Activated CD4-positive, alpha-beta T cell treated with anti-CD3 and anti-CD28 coated beads, Interleukin-2, amount 10 ng/mL, durations not matched to agents 24 days and 14 days (primary cell): Measurements from ENCODE around the gene USP21. TPM values are rescaled to one million over a fixed set of nuclear protein-coding genes. Genes with fewer than 3 reads are reported as not detected.

Experiments
- DNase-seq: peaks from one replicate; pipeline ENCODE4 v3.0.0; 2022
- H3K27ac Mint-ChIP-seq: one replicate; pipeline ENCODE4 v1.8.0; 2022; ENCODE audit warnings: mild to moderate bottlenecking, mixed read lengths
- H3K27me3 Mint-ChIP-seq: one replicate; pipeline ENCODE4 v1.8.0; 2022; ENCODE audit warnings: mixed read lengths
- H3K36me3 Mint-ChIP-seq: one replicate; pipeline ENCODE4 v1.8.0; 2022; ENCODE audit warnings: low read depth, mild to moderate bottlenecking, mixed read lengths
- H3K4me1 Mint-ChIP-seq: one replicate; pipeline ENCODE4 v1.8.0; 2021; ENCODE audit warnings: mixed read lengths
- H3K4me3 Mint-ChIP-seq: one replicate; pipeline ENCODE4 v1.8.0; 2022; ENCODE audit warnings: mild to moderate bottlenecking, moderate library complexity, mixed read lengths
- H3K9me3 Mint-ChIP-seq: one replicate; pipeline ENCODE4 v1.8.0; 2021; ENCODE audit warnings: mixed read lengths
- intact Hi-C: fragments of 100-400 bp; cut with micrococcal nuclease; formaldehyde crosslinking; loops from one replicate; pipeline ENCODE4 v1.15.1; 2023
- total RNA-seq: library from RNA; stranded (reverse); gene quantifications from 2 replicates; pipeline ENCODE4 v1.2.3, GENCODE V29; 2022

USP21 gene
- total RNA-seq, 1 donor from 2014 or later, result 32.7 TPM

DNA sequence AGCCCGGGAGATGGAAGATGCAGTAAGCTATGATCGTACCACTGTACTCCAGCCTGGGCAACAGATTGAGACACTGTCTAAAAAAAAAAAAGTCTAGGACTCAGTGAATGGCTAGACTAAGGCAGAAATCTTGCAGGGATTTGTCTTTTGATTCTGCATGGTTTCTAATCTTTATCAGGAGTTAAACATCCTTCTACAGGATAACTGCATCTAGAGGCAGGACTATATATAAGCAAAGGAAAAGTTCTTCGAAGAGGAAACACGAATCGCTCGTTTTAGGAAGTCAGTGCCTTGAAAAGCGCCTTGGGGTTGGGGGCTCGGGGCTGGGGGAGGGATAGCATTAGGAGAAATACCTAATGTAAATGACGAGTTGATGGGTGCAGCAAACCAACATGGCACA is 6.1 kb upstream of the USP21 start:
- no peak for DNase-seq
- Mint-ChIP-seq H3K36me3 (peaks cover 15% of the 10 kb centered on the region), H3K27me3 (no peaks in the 10 kb centered on the region), H3K9me3 (no peaks in the 10 kb centered on the region), H3K27ac (peak overlapping the region; percentile 100), H3K4me1 (peaks cover 16% of the 10 kb centered on the region), H3K4me3 (peak overlapping the region; percentile 97)
- intact Hi-C loops, result loop anchor here (1.0 to 5.0 kb wide), 4 partner anchors 13 to 85 kb away; partner anchors contain the start of genes DEDD, NIT1, PFDN2 and PPOX

DNA sequence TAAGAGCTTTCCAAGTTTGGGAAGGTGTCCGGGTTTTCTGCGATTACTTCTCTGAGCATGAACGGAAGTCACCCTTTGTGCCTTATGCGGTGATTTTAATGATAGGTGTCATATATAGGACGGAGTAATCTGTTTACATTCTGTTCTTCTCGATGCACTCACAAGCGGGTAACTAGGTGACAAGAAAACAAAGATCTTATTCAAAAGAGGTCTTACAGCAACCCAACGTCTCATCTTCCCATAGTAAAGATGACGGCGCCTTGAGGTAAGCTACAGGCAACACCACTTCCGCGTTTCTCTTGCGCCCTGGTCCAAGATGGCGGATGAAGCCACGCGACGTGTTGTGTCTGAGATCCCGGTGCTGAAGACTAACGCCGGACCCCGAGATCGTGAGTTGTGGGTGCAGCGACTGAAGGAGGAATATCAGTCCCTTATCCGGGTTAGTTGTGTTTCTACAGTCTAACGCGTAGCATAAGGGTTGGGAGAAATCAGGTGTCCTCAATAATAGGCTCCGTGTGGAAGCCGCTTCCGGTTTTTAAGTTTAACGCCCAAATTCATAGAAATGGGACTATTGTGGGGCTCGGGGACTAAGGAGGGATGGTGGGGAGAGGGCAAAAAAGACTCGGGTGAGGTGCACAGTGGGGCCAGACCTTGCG is 5.5 kb upstream of the USP21 start, which contains the start of gene UFC1:
UFC1 (plus strand) TSS at position 297 of the 656 bp plus-strand sequence; CDS start at position 317, 20 bp downstream.
- H3K27ac Mint-ChIP-seq, result peak within 1 kb of the TSS; percentile 100
- no peaks in the 10 kb centered on the region for H3K9me3 Mint-ChIP-seq
- peaks cover 22% of the 10 kb centered on the region for H3K4me1 Mint-ChIP-seq
- H3K27me3 Mint-ChIP-seq, result no peaks in the 10 kb centered on the region
- intact Hi-C loops, result loop anchor here (1.0 to 5.0 kb wide), 4 partner anchors 12 to 86 kb away; partner anchors contain the start of genes DEDD, NIT1, PFDN2 and PPOX
- peak within 1 kb of the TSS; percentile 97 for H3K4me3 Mint-ChIP-seq
- DNase-seq, result peak; percentile 95
- H3K36me3 Mint-ChIP-seq, result peaks cover 19% of the 10 kb centered on the region

DNA sequence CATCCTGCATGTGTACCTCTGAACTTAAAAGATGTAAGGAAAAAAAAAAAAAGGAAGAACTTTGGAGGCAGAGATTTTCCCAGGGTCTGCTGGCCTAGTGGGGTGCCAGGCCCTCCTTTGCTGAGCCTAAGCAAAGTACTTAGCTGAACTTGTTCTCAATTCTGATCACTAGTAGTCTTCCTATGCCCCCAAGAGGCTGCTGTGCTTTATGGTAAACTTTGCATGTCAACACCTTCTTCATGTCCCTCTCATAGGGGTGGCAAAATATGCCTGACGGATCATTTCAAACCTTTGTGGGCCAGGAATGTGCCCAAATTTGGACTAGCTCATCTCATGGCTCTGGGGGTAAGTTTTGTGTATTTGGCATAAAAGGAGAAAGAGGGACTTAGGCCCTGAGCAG is 1.4 kb upstream of the USP21 start:
- Mint-ChIP-seq H3K36me3 (peaks cover 43% of the 10 kb centered on the region), H3K4me1 (peaks cover 47% of the 10 kb centered on the region), H3K27ac (peak overlapping the region; percentile 7), H3K9me3 (no peaks in the 10 kb centered on the region), H3K27me3 (no peaks in the 10 kb centered on the region), H3K4me3 (peak overlapping the region; percentile 7)
- DNase-seq, result no peak
- intact Hi-C loops, result loop anchor here (2.0 kb wide), 1 partner anchor 19 kb away; the partner anchor contains the start of gene B4GALT3

DNA sequence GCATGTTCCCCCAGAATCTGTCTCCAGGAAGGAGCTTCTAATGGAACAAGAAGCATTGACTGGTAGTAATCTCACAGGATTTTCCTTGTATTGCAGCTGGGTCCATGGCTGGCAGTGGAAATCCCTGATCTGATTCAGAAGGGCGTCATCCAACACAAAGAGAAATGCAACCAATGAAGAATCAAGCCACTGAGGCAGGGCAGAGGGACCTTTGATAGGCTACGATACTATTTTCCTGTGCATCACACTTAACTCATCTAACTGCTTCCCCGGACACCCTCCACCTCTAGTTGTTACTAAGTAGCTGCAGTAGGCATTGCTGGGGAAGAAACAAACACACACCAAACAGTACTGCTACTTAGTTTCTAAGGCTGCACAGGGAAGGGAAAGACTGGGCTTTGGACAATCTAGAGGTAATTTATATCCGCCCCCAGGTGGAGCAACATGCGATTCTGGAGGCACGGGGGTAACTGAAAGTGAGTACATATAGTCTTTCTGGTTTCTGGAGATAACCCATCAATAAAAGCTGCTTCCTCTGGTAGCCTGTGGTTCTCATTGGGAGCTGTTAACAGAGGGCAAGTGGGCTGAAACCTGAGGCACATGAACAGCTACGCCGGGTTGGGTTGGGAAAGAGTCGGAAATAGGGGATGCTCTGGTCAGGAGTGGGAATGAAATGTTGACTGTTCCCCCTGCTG is 837 bp upstream of the USP21 start:
- Mint-ChIP-seq H3K27ac (peak overlapping the region; percentile 93), H3K36me3 (peaks cover 49% of the 10 kb centered on the region), H3K9me3 (no peaks in the 10 kb centered on the region), H3K27me3 (no peaks in the 10 kb centered on the region), H3K4me3 (peak overlapping the region; percentile 91), H3K4me1 (peaks cover 50% of the 10 kb centered on the region)
- DNase-seq, result peak; percentile 68
- intact Hi-C loops, result loop anchor here (2.0 kb wide), 1 partner anchor 18 kb away; the partner anchor contains the start of gene B4GALT3

DNA sequence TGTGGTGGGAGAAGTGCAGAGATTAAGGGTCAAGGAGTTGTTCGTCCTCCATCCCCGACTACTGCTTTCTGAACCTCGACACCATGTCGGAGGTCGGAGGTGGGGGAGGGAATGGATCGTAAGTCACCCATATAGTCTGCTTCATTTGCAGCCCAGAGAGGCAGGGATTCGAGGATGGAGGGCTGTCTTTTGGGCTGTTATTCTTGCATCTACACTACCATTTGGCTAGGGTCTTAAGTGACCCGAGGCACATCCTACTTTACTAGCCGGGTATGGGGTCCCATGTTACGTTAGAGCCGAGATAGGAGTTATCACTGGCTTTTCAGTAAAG is 578 bp downstream of the USP21 start:
- Mint-ChIP-seq H3K27ac (peak overlapping the region; percentile 93), H3K27me3 (no peaks in the 10 kb centered on the region), H3K4me3 (peak overlapping the region; percentile 91), H3K9me3 (no peaks in the 10 kb centered on the region), H3K36me3 (peaks cover 61% of the 10 kb centered on the region), H3K4me1 (peaks cover 51% of the 10 kb centered on the region)
- no peak for DNase-seq
- intact Hi-C loops, result loop anchor here (2.0 kb wide), 1 partner anchor 17 kb away; the partner anchor contains the start of gene B4GALT3

DNA sequence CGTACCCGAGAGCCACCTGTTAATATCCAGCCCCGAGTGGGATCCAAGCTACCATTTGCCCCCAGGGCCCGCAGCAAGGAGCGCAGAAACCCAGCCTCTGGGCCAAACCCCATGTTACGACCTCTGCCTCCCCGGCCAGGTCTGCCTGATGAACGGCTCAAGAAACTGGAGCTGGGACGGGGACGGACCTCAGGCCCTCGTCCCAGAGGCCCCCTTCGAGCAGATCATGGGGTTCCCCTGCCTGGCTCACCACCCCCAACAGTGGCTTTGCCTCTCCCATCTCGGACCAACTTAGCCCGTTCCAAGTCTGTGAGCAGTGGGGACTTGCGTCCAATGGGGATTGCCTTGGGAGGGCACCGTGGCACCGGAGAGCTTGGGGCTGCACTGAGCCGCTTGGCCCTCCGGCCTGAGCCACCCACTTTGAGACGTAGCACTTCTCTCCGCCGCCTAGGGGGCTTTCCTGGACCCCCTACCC is 1.4 kb downstream of the USP21 start:
- H3K27ac Mint-ChIP-seq, result peak overlapping the region; percentile 93
- H3K4me1 Mint-ChIP-seq, result peaks cover 50% of the 10 kb centered on the region
- peaks cover 59% of the 10 kb centered on the region for H3K36me3 Mint-ChIP-seq
- DNase-seq, result no peak
- intact Hi-C loops, result no loop called here
- no peaks in the 10 kb centered on the region for H3K27me3 Mint-ChIP-seq
- H3K9me3 Mint-ChIP-seq, result no peaks in the 10 kb centered on the region
- H3K4me3 Mint-ChIP-seq, result peak overlapping the region; percentile 91

DNA sequence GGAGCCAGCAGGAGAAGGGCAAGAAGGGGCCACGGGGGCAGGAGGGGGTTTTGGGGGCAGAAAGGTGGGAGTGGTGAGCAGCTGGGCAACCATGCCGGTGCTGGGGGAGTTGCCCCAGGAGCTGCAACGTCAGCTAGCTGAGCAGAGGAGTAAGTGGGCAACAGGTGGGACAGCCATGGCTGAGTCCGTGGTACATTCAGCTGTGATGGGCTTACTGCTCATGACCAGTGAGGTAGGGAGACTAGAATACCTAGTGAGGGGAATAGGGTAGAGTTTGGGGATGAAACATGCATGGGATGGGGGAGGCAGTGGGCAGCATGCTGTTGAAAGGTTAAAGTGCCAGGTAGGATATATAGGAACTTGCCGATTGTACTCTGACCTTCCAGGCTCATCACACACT is 2.4 kb downstream of the USP21 start:
- Mint-ChIP-seq H3K27ac (no peak overlapping the region), H3K9me3 (no peaks in the 10 kb centered on the region), H3K4me1 (peaks cover 53% of the 10 kb centered on the region), H3K27me3 (no peaks in the 10 kb centered on the region), H3K4me3 (peak overlapping the region; percentile 91), H3K36me3 (peaks cover 57% of the 10 kb centered on the region)
- intact Hi-C loops, result no loop called here
- DNase-seq, result no peak

DNA sequence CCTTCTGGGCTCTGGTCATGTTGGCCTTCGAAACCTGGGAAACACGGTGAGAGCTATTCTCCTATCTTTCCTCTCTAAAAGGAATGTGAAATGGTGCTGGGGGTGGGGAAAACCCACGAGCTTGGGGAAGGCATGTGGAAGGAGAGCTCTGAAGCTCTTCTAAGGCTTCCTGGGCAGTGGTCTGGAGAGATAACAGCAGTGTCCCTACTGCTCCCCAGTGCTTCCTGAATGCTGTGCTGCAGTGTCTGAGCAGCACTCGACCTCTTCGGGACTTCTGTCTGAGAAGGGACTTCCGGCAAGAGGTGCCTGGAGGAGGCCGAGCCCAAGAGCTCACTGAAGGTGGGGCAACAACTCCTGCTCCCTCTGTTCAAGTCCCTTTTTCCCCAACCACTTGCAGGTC is 2.8 kb downstream of the USP21 start:
- peaks cover 53% of the 10 kb centered on the region for H3K36me3 Mint-ChIP-seq
- no peak overlapping the region for H3K27ac Mint-ChIP-seq
- intact Hi-C loops, result no loop called here

DNA sequence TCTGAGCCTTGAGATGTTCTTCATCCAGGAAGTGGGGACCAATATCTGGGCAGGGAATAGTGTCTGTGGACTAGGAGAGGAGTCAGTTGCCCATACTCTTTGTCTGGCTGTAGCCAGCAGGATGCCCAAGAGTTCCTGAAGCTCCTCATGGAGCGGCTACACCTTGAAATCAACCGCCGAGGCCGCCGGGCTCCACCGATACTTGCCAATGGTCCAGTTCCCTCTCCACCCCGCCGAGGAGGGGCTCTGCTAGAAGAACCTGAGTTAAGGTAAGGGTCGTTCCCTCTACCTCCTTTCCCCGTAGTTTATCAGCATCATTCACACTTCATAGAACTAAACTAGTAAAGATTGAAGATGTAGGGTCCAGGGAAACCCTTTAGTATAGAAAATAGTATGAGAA is 3.5 kb downstream of the USP21 start:
- no peaks in the 10 kb centered on the region for H3K27me3 Mint-ChIP-seq
- H3K9me3 Mint-ChIP-seq, result no peaks in the 10 kb centered on the region
- peak overlapping the region; percentile 8 for H3K27ac Mint-ChIP-seq
- DNase-seq, result no peak
- peaks cover 48% of the 10 kb centered on the region for H3K36me3 Mint-ChIP-seq
- H3K4me1 Mint-ChIP-seq, result peaks cover 54% of the 10 kb centered on the region
- no peak overlapping the region for H3K4me3 Mint-ChIP-seq
- intact Hi-C loops, result no loop called here

More for the DNA sequence above, 2.8 kb downstream of the USP21 start:
- Mint-ChIP-seq H3K27me3 (no peaks in the 10 kb centered on the region), H3K4me3 (no peak overlapping the region), H3K4me1 (peaks cover 55% of the 10 kb centered on the region), H3K9me3 (no peaks in the 10 kb centered on the region)
- no peak for DNase-seq

DNA sequence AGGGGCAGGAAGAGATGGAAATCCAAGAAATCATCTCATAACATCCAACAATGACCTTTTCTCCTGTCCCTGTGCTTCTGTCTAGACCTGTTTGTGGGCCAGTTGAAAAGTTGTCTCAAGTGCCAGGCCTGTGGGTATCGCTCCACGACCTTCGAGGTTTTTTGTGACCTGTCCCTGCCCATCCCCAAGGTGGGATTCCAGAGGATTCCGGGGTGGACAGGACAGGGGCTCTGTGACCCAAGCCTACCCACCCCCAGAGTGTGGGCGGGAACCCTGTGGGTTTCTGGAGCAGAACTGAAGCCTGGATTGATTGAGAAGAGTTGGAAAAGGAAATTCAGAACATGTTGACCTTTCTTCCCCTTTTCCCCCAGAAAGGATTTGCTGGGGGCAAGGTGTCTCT is 4.5 kb downstream of the USP21 start:
- H3K36me3 Mint-ChIP-seq, result peaks cover 44% of the 10 kb centered on the region
- intact Hi-C loops, result no loop called here

DNA sequence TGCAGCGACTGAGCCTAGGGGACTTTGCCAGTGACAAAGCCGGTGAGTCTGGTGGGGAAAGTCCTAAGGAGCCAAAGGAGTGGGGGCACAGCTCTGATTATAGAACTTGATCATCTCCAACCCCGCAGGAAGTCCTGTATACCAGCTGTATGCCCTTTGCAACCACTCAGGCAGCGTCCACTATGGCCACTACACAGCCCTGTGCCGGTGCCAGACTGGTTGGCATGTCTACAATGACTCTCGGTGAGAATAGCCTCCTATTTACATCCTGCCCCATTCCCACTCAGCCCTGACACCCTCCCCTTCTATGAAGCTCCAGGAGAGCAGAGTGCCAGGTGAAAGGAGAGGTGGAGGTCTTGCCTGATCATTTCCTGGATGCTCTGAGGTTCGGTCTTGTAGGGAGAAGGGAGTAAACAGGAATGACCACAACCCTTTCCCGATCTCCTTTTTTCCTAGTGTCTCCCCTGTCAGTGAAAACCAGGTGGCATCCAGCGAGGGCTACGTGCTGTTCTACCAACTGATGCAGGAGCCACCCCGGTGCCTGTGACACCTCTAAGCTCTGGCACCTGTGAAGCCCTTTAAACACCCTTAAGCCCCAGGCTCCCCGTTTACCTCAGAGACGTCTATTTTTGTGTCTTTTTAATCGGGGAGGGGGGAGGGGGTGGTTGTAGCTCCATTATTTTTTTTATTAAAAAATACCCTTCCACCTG is 5.8 kb downstream of the USP21 start:
- Mint-ChIP-seq H3K27ac (peak overlapping the region; percentile 98), H3K4me3 (peak overlapping the region; percentile 83), H3K27me3 (no peaks in the 10 kb centered on the region), H3K9me3 (no peaks in the 10 kb centered on the region), H3K4me1 (peaks cover 49% of the 10 kb centered on the region), H3K36me3 (peaks cover 44% of the 10 kb centered on the region)
- DNase-seq, result peak; percentile 65
- intact Hi-C loops, result no loop called here

More for the DNA sequence above, 4.5 kb downstream of the USP21 start:
- H3K4me3 Mint-ChIP-seq, result no peak overlapping the region
- H3K9me3 Mint-ChIP-seq, result no peaks in the 10 kb centered on the region
- H3K4me1 Mint-ChIP-seq, result peaks cover 53% of the 10 kb centered on the region
- peak overlapping the region; percentile 98 for H3K27ac Mint-ChIP-seq
- no peaks in the 10 kb centered on the region for H3K27me3 Mint-ChIP-seq
- DNase-seq, result no peak

DNA sequence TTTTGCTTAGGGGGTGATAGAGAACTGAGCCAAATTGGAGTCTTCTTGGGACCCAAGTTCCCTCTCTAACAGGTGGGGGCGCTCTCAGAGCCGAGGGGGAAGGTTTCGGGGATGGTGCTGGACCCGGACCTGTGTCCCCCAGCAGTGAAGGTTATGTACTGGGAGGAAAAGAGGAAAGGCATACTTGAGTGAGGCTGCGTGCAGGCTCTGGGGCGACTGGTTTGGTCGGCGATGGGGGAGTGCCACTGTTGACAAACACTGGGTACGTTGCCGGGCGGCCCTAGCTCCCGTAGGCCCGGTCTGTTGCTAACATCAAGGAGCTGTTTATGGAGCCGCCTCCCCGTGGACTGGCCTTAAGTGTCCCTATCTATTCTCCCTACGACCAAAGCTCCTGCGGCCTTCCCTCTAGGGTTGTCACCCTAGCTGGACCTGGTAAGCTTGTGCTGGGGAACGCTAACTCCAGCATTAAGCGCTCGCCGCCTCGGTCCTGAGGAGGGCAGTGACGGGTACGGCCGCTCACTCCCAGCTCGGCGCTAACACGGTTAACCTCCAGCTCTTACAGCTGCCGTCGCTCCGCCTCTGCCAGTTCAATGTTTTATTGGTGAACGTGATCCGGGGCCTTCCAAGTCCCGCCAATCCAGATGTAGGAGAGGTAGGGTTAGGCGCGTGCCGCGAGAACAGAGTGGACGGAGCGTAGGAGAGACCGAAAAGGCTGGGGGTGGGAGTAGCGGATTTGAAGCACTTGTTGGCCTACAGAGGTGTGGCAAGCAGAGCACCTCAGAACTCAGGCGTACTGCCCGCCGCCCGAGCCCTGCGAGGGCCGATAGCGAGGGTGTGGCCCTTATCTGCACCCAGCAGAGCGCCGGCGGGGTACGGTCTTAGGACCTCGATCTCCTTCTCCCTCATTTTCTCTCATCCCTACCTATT is 6.7 kb downstream of the USP21 start, which contains the start of gene PPOX:
PPOX (plus strand) TSS at position 685 of the 927 bp plus-strand sequence. CDS start 422 bp downstream, outside the sequence.
- H3K27me3 Mint-ChIP-seq, result no peaks in the 10 kb centered on the region
- peak within 1 kb of the TSS; percentile 98 for H3K27ac Mint-ChIP-seq
- H3K36me3 Mint-ChIP-seq, result peaks cover 48% of the 10 kb centered on the region
- DNase-seq, result peak; percentile 98
- intact Hi-C loops, result loop anchor here (1.0 to 2.0 kb wide), 4 partner anchors 11 to 34 kb away; partner anchors contain the start of genes B4GALT3, DEDD and UFC1
- peak within 1 kb of the TSS; percentile 83 for H3K4me3 Mint-ChIP-seq
- peaks cover 45% of the 10 kb centered on the region for H3K4me1 Mint-ChIP-seq
- no peaks in the 10 kb centered on the region for H3K9me3 Mint-ChIP-seq
